K562 (cell line): ENCODE results near the gene ADSS1. TPM values are rescaled to one million over a fixed set of nuclear protein-coding genes. Genes with fewer than 3 reads are reported as not detected.

Experiments used
- BRD4 ChIP-seq: fragments of 200-600 bp; sonication (generic); IDR thresholded peaks from 2 replicates; pipeline ENCODE4 v1.6.1; 2017; ENCODE audit warnings: inconsistent platforms
- CBFA2T2 ChIP-seq: fragments of 450-650 bp; conservative IDR thresholded peaks from 2 replicates; pipeline ENCODE4 v1.6.1; 2017; ENCODE audit warnings: mild to moderate bottlenecking
- CBX1 ChIP-seq: sonication (generic); IDR thresholded peaks from 2 replicates; pipeline ENCODE4 v1.6.1; 2016; ENCODE audit warnings: antibody characterized with exemption, low read depth, mild to moderate bottlenecking
- COPS2 ChIP-seq: fragments of 450-650 bp; conservative IDR thresholded peaks from 2 replicates; pipeline ENCODE4 v1.6.1; 2016; ENCODE audit warnings: mild to moderate bottlenecking, moderate library complexity
- CTBP1 ChIP-seq: fragments of 450-650 bp; IDR thresholded peaks from 2 replicates; pipeline ENCODE4 v1.6.1; 2016; ENCODE audit warnings: borderline replicate concordance
- EGR1 ChIP-seq: fragments of 450-650 bp; conservative IDR thresholded peaks from 2 replicates; pipeline ENCODE4 v1.6.1; 2017; ENCODE audit warnings: mild to moderate bottlenecking
- ELF1 ChIP-seq: fragments of 200-800 bp; sonication (Bioruptor generic); IDR thresholded peaks from 2 replicates; pipeline ENCODE4 v1.6.1; 2016; ENCODE audit warnings: missing genetic modification characterization, missing compliant biosample characterization
- FOSL1 ChIP-seq: fragments of 200-800 bp; sonication (Bioruptor generic); conservative IDR thresholded peaks from 2 replicates; pipeline ENCODE4 v1.6.1; 2016; ENCODE audit warnings: missing genetic modification characterization, missing compliant biosample characterization
- FOXM1 ChIP-seq, 2 experiments: fragments of 450-650 bp in 1 of 2; sonication (generic) in 1 of 2; formaldehyde crosslinking in 1 of 2; IDR thresholded peaks; 2 replicates each; pipeline versions ENCODE4 v1.6.1 to v1.9.0; 2017 to 2022; ENCODE audit warnings: low read depth in 2 of 2, mild to moderate bottlenecking in 2 of 2, missing genetic modification reagents in 1 of 2, moderate library complexity in 1 of 2
- GTF2E2 ChIP-seq: fragments of 200-800 bp; sonication (Bioruptor generic); IDR thresholded peaks from 2 replicates; pipeline ENCODE4 v1.6.1; 2016; ENCODE audit warnings: missing genetic modification characterization, missing compliant biosample characterization
- KDM5B ChIP-seq: fragments of 200-600 bp; sonication (generic); IDR thresholded peaks from 2 replicates; pipeline ENCODE4 v1.6.1; 2012; ENCODE audit warnings: low read depth, mild to moderate bottlenecking, moderate library complexity, low read length, control low read depth, inconsistent platforms; ENCODE audit not compliant: insufficient replicate concordance
- MCM5 ChIP-seq: fragments of 450-650 bp; IDR thresholded peaks from 2 replicates; pipeline ENCODE4 v1.6.1; 2016; ENCODE audit warnings: low read depth
- NFYB ChIP-seq: IDR thresholded peaks from 2 replicates; pipeline ENCODE4 v1.6.1; 2011; ENCODE audit warnings: mild to moderate bottlenecking, moderate library complexity; ENCODE audit not compliant: insufficient read length; ENCODE audit errors: extremely low read depth
- PRPF4 ChIP-seq: fragments of 200-400 bp; formaldehyde crosslinking; IDR thresholded peaks from one replicate; pipeline ENCODE4 v1.6.1; 2017; ENCODE audit warnings: low read length, low read depth, mild to moderate bottlenecking; ENCODE audit not compliant: insufficient read depth, poor library complexity, severe bottlenecking
- SMARCE1 ChIP-seq: fragments of 450-650 bp; IDR thresholded peaks from 2 replicates; pipeline ENCODE4 v1.7.1; 2016; ENCODE audit warnings: mild to moderate bottlenecking
- TAF15 ChIP-seq: fragments of 200-400 bp; formaldehyde crosslinking; IDR thresholded peaks from 2 replicates; pipeline ENCODE4 v1.6.1; 2017; ENCODE audit warnings: mild to moderate bottlenecking, low read depth, low read length, moderate library complexity
- ZNF584 ChIP-seq: fragments of 200-800 bp; sonication (Bioruptor generic); IDR thresholded peaks from 2 replicates; pipeline ENCODE4 v1.6.1; 2016; ENCODE audit warnings: low read depth, mild to moderate bottlenecking, missing genetic modification characterization, missing compliant biosample characterization
- ZNF778 ChIP-seq: fragments of 450-650 bp; formaldehyde crosslinking; IDR thresholded peaks from 2 replicates; pipeline ENCODE4 v1.4.0; 2020; ENCODE audit warnings: mild to moderate bottlenecking, moderate library complexity
- polyA plus RNA-seq, 8 experiments: library from polyadenylated mRNA; depleted of rRNA in 4 of 8; stranded (reverse) in 5 of 8; unstranded in 3 of 8; fragments of >200 nt; fragmentation: Nextera tagmentation in 2 of 8; fragmentation: Illumina TruSeq in 1 of 8; extraction: Ambion mirVana in 2 of 8; extraction: Trizol in 1 of 8; gene quantifications; 2 replicates each; pipeline versions ENCODE4 v1.2.1 to v1.2.3, GENCODE V29; 2011 to 2014; ENCODE audit warnings: inconsistent platforms in 1 of 8, missing spikeins in 1 of 8
- total RNA-seq, 7 experiments: library from RNA; depleted of rRNA in 6 of 7; stranded (reverse); fragments of >200 nt in 6 of 7; fragmentation: Illumina TruSeq in 2 of 7; extraction: Trizol in 2 of 7; gene quantifications; 2 replicates each; pipeline versions ENCODE4 v1.2.1 to v1.2.3, GENCODE V29; 2011 to 2021; ENCODE audit warnings: low replicate concordance in 1 of 7
- TF ChIP-seq, protein P1 (sequence below), 2 experiments: fragments of 250-450 bp in 1 of 2; fragments of 450-650 bp in 1 of 2; sonication (Bioruptor Pico) in 1 of 2; IDR thresholded peaks; 2 replicates each; pipeline versions ENCODE4 v1.6.1 to v1.8.0; 2016 to 2021; ENCODE audit warnings: mild to moderate bottlenecking in 2 of 2, moderate library complexity in 2 of 2, missing compliant biosample characterization in 1 of 2, missing genetic modification characterization in 1 of 2
- TF ChIP-seq, protein P2 (sequence below): fragments of 150-350 bp; IDR thresholded peaks from 2 replicates; pipeline ENCODE4 v1.6.1; 2014; ENCODE audit warnings: low read depth, mild to moderate bottlenecking, low read length, borderline replicate concordance
- TF ChIP-seq, protein P3 (sequence below), 2 experiments: IDR thresholded peaks; 2 replicates each; pipeline ENCODE4 v1.6.1; 2011; ENCODE audit warnings: borderline replicate concordance in 1 of 2, control low read depth in 1 of 2, low read depth in 1 of 2, low read length in 1 of 2, mild to moderate bottlenecking in 1 of 2, mixed read lengths in 1 of 2, moderate library complexity in 1 of 2; ENCODE audit not compliant: insufficient read depth in 1 of 2, insufficient read length in 1 of 2, poor library complexity in 1 of 2, severe bottlenecking in 1 of 2; ENCODE audit errors: extremely low read depth in 1 of 2
- TF ChIP-seq, protein P4 (sequence below): sonication (generic); formaldehyde crosslinking; IDR thresholded peaks from 2 replicates; pipeline ENCODE4 v1.8.0; 2022; ENCODE audit warnings: mild to moderate bottlenecking, missing genetic modification reagents

Gene ADSS1
- total and polyA plus RNA-seq, 9 of the 15 experiments (the other 6 are each of a cell fraction or from before 2014, with no cell fraction given): 0.53 to 5.9 (median 3.9) TPM

DNA sequence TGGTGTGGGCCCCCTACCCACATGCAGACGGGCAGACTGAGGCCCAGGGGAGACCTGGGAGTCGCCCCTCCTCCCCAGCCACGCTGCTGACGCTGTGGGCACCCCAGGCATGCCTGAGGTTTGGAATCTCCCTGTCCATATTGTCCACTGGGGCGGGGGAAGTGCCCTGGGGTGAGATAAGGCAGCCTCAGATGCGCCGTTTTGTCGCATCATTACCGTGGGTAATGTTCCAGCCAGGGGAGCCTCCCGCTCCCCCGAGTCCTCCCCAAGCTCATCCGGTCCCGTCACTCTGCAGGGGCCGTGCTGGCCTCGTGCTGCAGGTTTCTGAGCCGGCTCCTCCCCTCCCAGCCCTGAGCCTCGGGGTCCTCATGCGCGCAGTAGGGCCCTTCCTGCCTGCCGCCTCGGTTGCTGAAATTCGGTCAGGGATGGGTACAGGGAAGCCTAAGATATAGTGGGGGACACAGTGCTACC, 23.2 kb upstream of the ADSS1 start (continued):
- TF ChIP-seq, protein P1, sequence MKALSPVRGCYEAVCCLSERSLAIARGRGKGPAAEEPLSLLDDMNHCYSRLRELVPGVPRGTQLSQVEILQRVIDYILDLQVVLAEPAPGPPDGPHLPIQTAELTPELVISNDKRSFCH (CRISPR knock-in tag; IDR thresholded peaks at IDR 0.05): no peak
- TF ChIP-seq, protein P1 (tag; IDR thresholded peaks at IDR 0.05): peak; percentile 74
- TF ChIP-seq FOSL1: no peak
- TF ChIP-seq ZNF778 (CRISPR knock-in tag): no peak
- TF ChIP-seq NFYB: no peak
- TF ChIP-seq, protein P2, sequence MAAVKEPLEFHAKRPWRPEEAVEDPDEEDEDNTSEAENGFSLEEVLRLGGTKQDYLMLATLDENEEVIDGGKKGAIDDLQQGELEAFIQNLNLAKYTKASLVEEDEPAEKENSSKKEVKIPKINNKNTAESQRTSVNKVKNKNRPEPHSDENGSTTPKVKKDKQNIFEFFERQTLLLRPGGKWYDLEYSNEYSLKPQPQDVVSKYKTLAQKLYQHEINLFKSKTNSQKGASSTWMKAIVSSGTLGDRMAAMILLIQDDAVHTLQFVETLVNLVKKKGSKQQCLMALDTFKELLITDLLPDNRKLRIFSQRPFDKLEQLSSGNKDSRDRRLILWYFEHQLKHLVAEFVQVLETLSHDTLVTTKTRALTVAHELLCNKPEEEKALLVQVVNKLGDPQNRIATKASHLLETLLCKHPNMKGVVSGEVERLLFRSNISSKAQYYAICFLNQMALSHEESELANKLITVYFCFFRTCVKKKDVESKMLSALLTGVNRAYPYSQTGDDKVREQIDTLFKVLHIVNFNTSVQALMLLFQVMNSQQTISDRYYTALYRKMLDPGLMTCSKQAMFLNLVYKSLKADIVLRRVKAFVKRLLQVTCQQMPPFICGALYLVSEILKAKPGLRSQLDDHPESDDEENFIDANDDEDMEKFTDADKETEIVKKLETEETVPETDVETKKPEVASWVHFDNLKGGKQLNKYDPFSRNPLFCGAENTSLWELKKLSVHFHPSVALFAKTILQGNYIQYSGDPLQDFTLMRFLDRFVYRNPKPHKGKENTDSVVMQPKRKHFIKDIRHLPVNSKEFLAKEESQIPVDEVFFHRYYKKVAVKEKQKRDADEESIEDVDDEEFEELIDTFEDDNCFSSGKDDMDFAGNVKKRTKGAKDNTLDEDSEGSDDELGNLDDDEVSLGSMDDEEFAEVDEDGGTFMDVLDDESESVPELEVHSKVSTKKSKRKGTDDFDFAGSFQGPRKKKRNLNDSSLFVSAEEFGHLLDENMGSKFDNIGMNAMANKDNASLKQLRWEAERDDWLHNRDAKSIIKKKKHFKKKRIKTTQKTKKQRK: no peak
- no peak for TF ChIP-seq PRPF4
- no peak for TF ChIP-seq ELF1
- TF ChIP-seq CTBP1: peak; percentile 87
- TF ChIP-seq SMARCE1: peak; percentile 80
- TF ChIP-seq ZNF584 (CRISPR knock-in tag): peak; percentile 30; the same call in 1 of the 2 replicates
- TF ChIP-seq CBX1: no peak
- TF ChIP-seq, protein P3, sequence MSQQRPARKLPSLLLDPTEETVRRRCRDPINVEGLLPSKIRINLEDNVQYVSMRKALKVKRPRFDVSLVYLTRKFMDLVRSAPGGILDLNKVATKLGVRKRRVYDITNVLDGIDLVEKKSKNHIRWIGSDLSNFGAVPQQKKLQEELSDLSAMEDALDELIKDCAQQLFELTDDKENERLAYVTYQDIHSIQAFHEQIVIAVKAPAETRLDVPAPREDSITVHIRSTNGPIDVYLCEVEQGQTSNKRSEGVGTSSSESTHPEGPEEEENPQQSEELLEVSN (IDR thresholded peaks at IDR 0.05; ENCODE audit: borderline replicate concordance in 1 of 2, extremely low read depth in 1 of 2, insufficient read depth in 1 of 2, insufficient read length in 1 of 2, low read depth in 1 of 2, low read length in 1 of 2, poor library complexity in 1 of 2, severe bottlenecking in 1 of 2): peak; percentile 12 to 60
- TF ChIP-seq CBFA2T2: peak; percentile 86
- TF ChIP-seq FOXM1 (IDR thresholded peaks at IDR 0.05; ENCODE audit: low read depth): no peak
- TF ChIP-seq FOXM1 (CRISPR knock-in tag; IDR thresholded peaks at IDR 0.05; ENCODE audit: low read depth): no peak
- no peak for TF ChIP-seq TAF15
- TF ChIP-seq GTF2E2 (tag): no peak
- no peak for TF ChIP-seq COPS2
- no peak for TF ChIP-seq KDM5B
- TF ChIP-seq MCM5: no peak
- no peak for TF ChIP-seq BRD4
- 0 out of 2 replicates have a peak, but pooled peaks have one; percentile 22 for TF ChIP-seq EGR1
- TF ChIP-seq, protein P4, sequence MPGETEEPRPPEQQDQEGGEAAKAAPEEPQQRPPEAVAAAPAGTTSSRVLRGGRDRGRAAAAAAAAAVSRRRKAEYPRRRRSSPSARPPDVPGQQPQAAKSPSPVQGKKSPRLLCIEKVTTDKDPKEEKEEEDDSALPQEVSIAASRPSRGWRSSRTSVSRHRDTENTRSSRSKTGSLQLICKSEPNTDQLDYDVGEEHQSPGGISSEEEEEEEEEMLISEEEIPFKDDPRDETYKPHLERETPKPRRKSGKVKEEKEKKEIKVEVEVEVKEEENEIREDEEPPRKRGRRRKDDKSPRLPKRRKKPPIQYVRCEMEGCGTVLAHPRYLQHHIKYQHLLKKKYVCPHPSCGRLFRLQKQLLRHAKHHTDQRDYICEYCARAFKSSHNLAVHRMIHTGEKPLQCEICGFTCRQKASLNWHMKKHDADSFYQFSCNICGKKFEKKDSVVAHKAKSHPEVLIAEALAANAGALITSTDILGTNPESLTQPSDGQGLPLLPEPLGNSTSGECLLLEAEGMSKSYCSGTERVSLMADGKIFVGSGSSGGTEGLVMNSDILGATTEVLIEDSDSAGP: no peak
